ENCODE measurements around the gene IRF7.
"Not testable (repeated sequence)": the region's sequence is repeated elsewhere in the genome, so short reads cannot be mapped to it uniquely, and the experiment has no call there.

The IRF7 gene

GRCh38 chr11:655036-655726 is 39.4 kb upstream of the IRF7 start:
- H3K36me3 ChIP-seq (ENCODE audit: control insufficient read depth, insufficient read depth, low read length) = peaks cover 14% of the 10 kb centered on the region; the same call in 1 of the 2 replicates
- no peaks in the 10 kb centered on the region for H3K9me3 ChIP-seq (ENCODE audit: control insufficient read depth, insufficient read depth, low read length)
- H3K4me3 ChIP-seq (ENCODE audit: low read length) = no peak overlapping the region
- H3K4me1 ChIP-seq (ENCODE audit: control insufficient read depth, insufficient read depth, low read length) = no peaks in the 10 kb centered on the region
- H3K27ac ChIP-seq (ENCODE audit: low read length) = no peak overlapping the region
- H3K27me3 ChIP-seq (ENCODE audit: control insufficient read depth, insufficient read depth, low read length) = no peaks in the 10 kb centered on the region
- no peak for DNase-seq (ENCODE audit: low read depth, low spot score)
- no CpG with 5 or more reads among the region's 30 CpGs for WGBS (ENCODE audit: insufficient coverage, insufficient read length)

- not testable (repeated sequence) for H3K27ac ChIP-seq (ENCODE audit: low read length); H3K27me3 ChIP-seq (ENCODE audit: control insufficient read depth, insufficient read depth, low read length); H3K9me3 ChIP-seq (ENCODE audit: control insufficient read depth, insufficient read depth, low read length); H3K4me3 ChIP-seq (ENCODE audit: low read length); DNase-seq (ENCODE audit: low read depth, low spot score); H3K4me1 ChIP-seq (ENCODE audit: control insufficient read depth, insufficient read depth, low read length)
- WGBS (ENCODE audit: insufficient coverage, insufficient read length) = no CpG with 5 or more reads among the region's 12 CpGs
- peaks cover 10% of the 10 kb centered on the region; the same call in 1 of the 2 replicates for H3K36me3 ChIP-seq (ENCODE audit: control insufficient read depth, insufficient read depth, low read length)
These were observed 38.7 kb upstream of the IRF7 start for GRCh38 chr11:654444-654843.

- Histone ChIP-seq H3K36me3 (ENCODE audit: control insufficient read depth, insufficient read depth, low read length) (peaks cover 9% of the 10 kb centered on the region; the same call in 1 of the 2 replicates), H3K4me1 (ENCODE audit: control insufficient read depth, insufficient read depth, low read length) (no peaks in the 10 kb centered on the region), H3K27ac (ENCODE audit: low read length) (no peak overlapping the region), H3K4me3 (ENCODE audit: low read length) (no peak overlapping the region), H3K27me3 (ENCODE audit: control insufficient read depth, insufficient read depth, low read length) (no peaks in the 10 kb centered on the region), H3K9me3 (ENCODE audit: control insufficient read depth, insufficient read depth, low read length) (no peaks in the 10 kb centered on the region)
- WGBS (ENCODE audit: insufficient coverage, insufficient read length) = no CpG with 5 or more reads among the region's 15 CpGs
- no peak for DNase-seq (ENCODE audit: low read depth, low spot score)
These were observed 38.1 kb upstream of the IRF7 start for GRCh38 chr11:653837-654236.

- not testable (repeated sequence) for H3K27ac ChIP-seq (ENCODE audit: low read length); H3K9me3 ChIP-seq (ENCODE audit: control insufficient read depth, insufficient read depth, low read length); H3K27me3 ChIP-seq (ENCODE audit: control insufficient read depth, insufficient read depth, low read length); DNase-seq (ENCODE audit: low read depth, low spot score); H3K36me3 ChIP-seq (ENCODE audit: control insufficient read depth, insufficient read depth, low read length); H3K4me1 ChIP-seq (ENCODE audit: control insufficient read depth, insufficient read depth, low read length); H3K4me3 ChIP-seq (ENCODE audit: low read length)
- no CpG with 5 or more reads among the region's 14 CpGs for WGBS (ENCODE audit: insufficient coverage, insufficient read length)
These were observed 37.4 kb upstream of the IRF7 start for GRCh38 chr11:653136-653535.

- Histone ChIP-seq H3K27me3 (ENCODE audit: control insufficient read depth, insufficient read depth, low read length) (no peaks in the 10 kb centered on the region), H3K27ac (ENCODE audit: low read length) (no peak overlapping the region), H3K4me3 (ENCODE audit: low read length) (no peak overlapping the region), H3K4me1 (ENCODE audit: control insufficient read depth, insufficient read depth, low read length) (no peaks in the 10 kb centered on the region), H3K36me3 (ENCODE audit: control insufficient read depth, insufficient read depth, low read length) (peaks cover 9% of the 10 kb centered on the region; the same call in 1 of the 2 replicates), H3K9me3 (ENCODE audit: control insufficient read depth, insufficient read depth, low read length) (no peaks in the 10 kb centered on the region)
- DNase-seq (ENCODE audit: low read depth, low spot score) = no peak
- no CpG with 5 or more reads among the region's 10 CpGs for WGBS (ENCODE audit: insufficient coverage, insufficient read length)
These were observed 34.7 kb upstream of the IRF7 start for GRCh38 chr11:650482-650881.

- not testable (repeated sequence) for H3K27me3 ChIP-seq (ENCODE audit: control insufficient read depth, insufficient read depth, low read length); DNase-seq (ENCODE audit: low read depth, low spot score); H3K4me3 ChIP-seq (ENCODE audit: low read length); H3K4me1 ChIP-seq (ENCODE audit: control insufficient read depth, insufficient read depth, low read length); H3K9me3 ChIP-seq (ENCODE audit: control insufficient read depth, insufficient read depth, low read length); H3K27ac ChIP-seq (ENCODE audit: low read length); H3K36me3 ChIP-seq (ENCODE audit: control insufficient read depth, insufficient read depth, low read length)
- WGBS (ENCODE audit: insufficient coverage, insufficient read length) = no CpG with 5 or more reads among the region's 14 CpGs
These were observed 32.0 kb upstream of the IRF7 start for GRCh38 chr11:647672-648158.

- peaks cover 3% of the 10 kb centered on the region; the same call in 1 of the 2 replicates for H3K36me3 ChIP-seq (ENCODE audit: control insufficient read depth, insufficient read depth, low read length)
- no CpG with 5 or more reads among the region's 14 CpGs for WGBS (ENCODE audit: insufficient coverage, insufficient read length)
- H3K27ac ChIP-seq (ENCODE audit: low read length) = no peak overlapping the region
These were observed 30.5 kb upstream of the IRF7 start for GRCh38 chr11:646214-646613.

GRCh38 chr11:645536-645935 is 29.8 kb upstream of the IRF7 start:
- peaks cover 3% of the 10 kb centered on the region; the same call in 1 of the 2 replicates for H3K36me3 ChIP-seq (ENCODE audit: control insufficient read depth, insufficient read depth, low read length)
- H3K9me3 ChIP-seq (ENCODE audit: control insufficient read depth, insufficient read depth, low read length) = no peaks in the 10 kb centered on the region
- 0 out of 2 replicates have a peak, but pooled peaks cover 4% of the 10 kb centered on the region for H3K4me1 ChIP-seq (ENCODE audit: control insufficient read depth, insufficient read depth, low read length)
- no peak overlapping the region for H3K4me3 ChIP-seq (ENCODE audit: low read length)
- no CpG with 5 or more reads among the region's 16 CpGs for WGBS (ENCODE audit: insufficient coverage, insufficient read length)
- no peak overlapping the region for H3K27ac ChIP-seq (ENCODE audit: low read length)
- H3K27me3 ChIP-seq (ENCODE audit: control insufficient read depth, insufficient read depth, low read length) = no peaks in the 10 kb centered on the region; the same call in 1 of the 2 replicates
- DNase-seq (ENCODE audit: low read depth, low spot score) = no peak

More at GRCh38 chr11:646214-646613, 30.5 kb upstream of the IRF7 start:
- no peaks in the 10 kb centered on the region for H3K9me3 ChIP-seq (ENCODE audit: control insufficient read depth, insufficient read depth, low read length)
- 0 out of 2 replicates have a peak, but pooled peaks cover 2% of the 10 kb centered on the region for H3K4me1 ChIP-seq (ENCODE audit: control insufficient read depth, insufficient read depth, low read length)
- no peak overlapping the region for H3K4me3 ChIP-seq (ENCODE audit: low read length)
- H3K27me3 ChIP-seq (ENCODE audit: control insufficient read depth, insufficient read depth, low read length) = no peaks in the 10 kb centered on the region
- DNase-seq (ENCODE audit: low read depth, low spot score) = no peak

- Histone ChIP-seq H3K4me3 (ENCODE audit: low read length) (no peak overlapping the region), H3K4me1 (ENCODE audit: control insufficient read depth, insufficient read depth, low read length) (0 out of 2 replicates have a peak, but pooled peaks cover 7% of the 10 kb centered on the region), H3K27me3 (ENCODE audit: control insufficient read depth, insufficient read depth, low read length) (peaks cover 3% of the 10 kb centered on the region; the same call in 1 of the 2 replicates), H3K9me3 (ENCODE audit: control insufficient read depth, insufficient read depth, low read length) (no peaks in the 10 kb centered on the region), H3K36me3 (ENCODE audit: control insufficient read depth, insufficient read depth, low read length) (peaks cover 3% of the 10 kb centered on the region; the same call in 1 of the 2 replicates), H3K27ac (ENCODE audit: low read length) (no peak overlapping the region)
- no CpG with 5 or more reads among the region's 50 CpGs for WGBS (ENCODE audit: insufficient coverage, insufficient read length)
- no peak for DNase-seq (ENCODE audit: low read depth, low spot score)
These were observed 28.3 kb upstream of the IRF7 start for GRCh38 chr11:643849-644738.

GRCh38 chr11:643366-643765 is 27.6 kb upstream of the IRF7 start:
- Histone ChIP-seq H3K4me3 (ENCODE audit: low read length) (no peak overlapping the region), H3K9me3 (ENCODE audit: control insufficient read depth, insufficient read depth, low read length) (no peaks in the 10 kb centered on the region), H3K4me1 (ENCODE audit: control insufficient read depth, insufficient read depth, low read length) (0 out of 2 replicates have a peak, but pooled peaks cover 7% of the 10 kb centered on the region), H3K27me3 (ENCODE audit: control insufficient read depth, insufficient read depth, low read length) (peaks cover 6% of the 10 kb centered on the region; the same call in 1 of the 2 replicates), H3K27ac (ENCODE audit: low read length) (no peak overlapping the region), H3K36me3 (ENCODE audit: control insufficient read depth, insufficient read depth, low read length) (peaks cover 3% of the 10 kb centered on the region; the same call in 1 of the 2 replicates)
- no CpG with 5 or more reads among the region's 9 CpGs for WGBS (ENCODE audit: insufficient coverage, insufficient read length)
- no peak for DNase-seq (ENCODE audit: low read depth, low spot score)
